T follicular helper cell (primary cell): ENCODE results near the gene GPR34.
"Not testable (repeated sequence)": the region's sequence is repeated elsewhere in the genome, so short reads cannot be mapped to it uniquely, and the experiment has no call there.

Source experiments
- DNase-seq: peaks from one replicate; pipeline ENCODE4 v3.0.0-alpha.2; 2020; ENCODE audit warnings: low read depth
- total RNA-seq, 2 experiments: gene quantifications; one replicate each; lab custom pipeline; 2026; lab: John Stamatoyannopoulos, UW

GPR34 gene
- total RNA-seq: 0 to 0.17 reads per million in 2 experiments

- no peak for DNase-seq
These were observed at the start of gene GPR34 for GRCh38 chrX:41688835-41689234. TSS of gene GPR34 (plus strand) at chrX:41688973. CDS start at chrX:41695634, 6,661 bp downstream.

- DNase-seq: not testable (repeated sequence)
These were observed 42.6 kb upstream of the GPR34 start for GRCh38 chrX:41646201-41646600.

- no peak for DNase-seq
These were observed 35.6 kb upstream of the GPR34 start for GRCh38 chrX:41653125-41653524.

- no peak for DNase-seq
These were observed 33.7 kb upstream of the GPR34 start for GRCh38 chrX:41655101-41655500.

- DNase-seq: no peak
These were observed 33.1 kb upstream of the GPR34 start for GRCh38 chrX:41655631-41656030.

- no peak for DNase-seq
These were observed 27.2 kb upstream of the GPR34 start for GRCh38 chrX:41661366-41662095.

GRCh38 chrX:41664375-41664901 lies 24.3 kb upstream of the GPR34 start:
- no peak for DNase-seq

GRCh38 chrX:41664908-41665307 lies 23.9 kb upstream of the GPR34 start:
- no peak for DNase-seq

GRCh38 chrX:41665686-41666085 lies 23.1 kb upstream of the GPR34 start:
- DNase-seq: no peak

- DNase-seq: no peak
These were observed 22.5 kb upstream of the GPR34 start for GRCh38 chrX:41666251-41666650.

GRCh38 chrX:41667631-41668030 lies 21.1 kb upstream of the GPR34 start:
- DNase-seq: no peak

- DNase-seq: no peak
These were observed 18.7 kb upstream of the GPR34 start for GRCh38 chrX:41670112-41670511.

GRCh38 chrX:41671082-41671481 lies 17.7 kb upstream of the GPR34 start:
- DNase-seq: no peak

- no peak for DNase-seq
These were observed 16.1 kb upstream of the GPR34 start for GRCh38 chrX:41672643-41673042.

- not testable (repeated sequence) for DNase-seq
These were observed 12.4 kb upstream of the GPR34 start for GRCh38 chrX:41676361-41676760.

- DNase-seq: no peak
These were observed 11.4 kb upstream of the GPR34 start for GRCh38 chrX:41677183-41678060.

- no peak for DNase-seq
These were observed 4.6 kb upstream of the GPR34 start for GRCh38 chrX:41684138-41684537.

GRCh38 chrX:41684940-41685339 lies 3.8 kb upstream of the GPR34 start:
- DNase-seq: no peak

- no peak for DNase-seq
These were observed 2.0 kb upstream of the GPR34 start for GRCh38 chrX:41686788-41687187.

- no peak for DNase-seq
These were observed 617 bp upstream of the GPR34 start for GRCh38 chrX:41688156-41688555.

- DNase-seq: no peak
These were observed 938 bp downstream of the GPR34 start for GRCh38 chrX:41689711-41690110.

GRCh38 chrX:41692162-41692749 lies 3.5 kb downstream of the GPR34 start:
- DNase-seq: no peak
